COLO668 (cell line): ENCODE data around the gene TLE3.
"Not testable (repeated sequence)": the region's sequence is repeated elsewhere in the genome, so short reads cannot be mapped to it uniquely, and the experiment has no call there.

Experiments
- DNase-seq: peaks from one replicate; lab custom pipeline; 2025; ENCODE audit not compliant: unreplicated experiment; lab: John Stamatoyannopoulos, UW

The TLE3 gene

GRCh38 chr15:70097321-70098152 lies at the start of gene TLE3:
Gene TLE3 (minus strand): TSS chr15:70097917. CDS start chr15:70096798, 1,119 bp downstream.
- peak; percentile 98 for DNase-seq

- DNase-seq, result no peak
Measured at GRCh38 chr15:70147178-70147760, 49.6 kb upstream of the TLE3 start.

- no peak for DNase-seq
Measured at GRCh38 chr15:70146771-70147170, 49.1 kb upstream of the TLE3 start.

GRCh38 chr15:70146162-70146561 lies 48.4 kb upstream of the TLE3 start:
- DNase-seq, result no peak

- no peak for DNase-seq
Measured at GRCh38 chr15:70145261-70145660, 47.5 kb upstream of the TLE3 start.

GRCh38 chr15:70142322-70143191 lies 44.8 kb upstream of the TLE3 start:
- no peak for DNase-seq

- DNase-seq, result no peak
Measured at GRCh38 chr15:70142072-70142321, 44.3 kb upstream of the TLE3 start.

- no peak for DNase-seq
Measured at GRCh38 chr15:70141376-70142071, 43.8 kb upstream of the TLE3 start.

GRCh38 chr15:70140543-70141375 lies 43.0 kb upstream of the TLE3 start:
- DNase-seq, result peak; percentile 24

GRCh38 chr15:70140025-70140542 lies 42.4 kb upstream of the TLE3 start:
- DNase-seq, result no peak

GRCh38 chr15:70137967-70138366 lies 40.2 kb upstream of the TLE3 start:
- DNase-seq, result no peak

- not testable (repeated sequence) for DNase-seq
Measured at GRCh38 chr15:70137021-70137420, 39.3 kb upstream of the TLE3 start.

GRCh38 chr15:70133781-70134421 lies 36.2 kb upstream of the TLE3 start:
- DNase-seq, result no peak

- DNase-seq, result no peak
Measured at GRCh38 chr15:70133296-70133695, 35.6 kb upstream of the TLE3 start.

GRCh38 chr15:70132571-70132970 lies 34.9 kb upstream of the TLE3 start:
- DNase-seq, result no peak

GRCh38 chr15:70132139-70132538 lies 34.4 kb upstream of the TLE3 start:
- DNase-seq, result no peak

- DNase-seq, result no peak
Measured at GRCh38 chr15:70128414-70129140, 30.9 kb upstream of the TLE3 start.

- no peak for DNase-seq
Measured at GRCh38 chr15:70127770-70128413, 30.2 kb upstream of the TLE3 start.
